Activated CD4-positive, alpha-beta T cell treated with anti-CD3 and anti-CD28 coated beads, Interleukin-2, amount 10 ng/mL, durations not matched to agents 24 days and 14 days (primary cell): ENCODE measurements around the gene DOCK3. TPM values are rescaled to one million over a fixed set of nuclear protein-coding genes. Genes with fewer than 3 reads are reported as not detected.
A peak's percentile ranks its signal among the peaks of the same experiment; 100 is the strongest.
"Not testable (repeated sequence)": the region's sequence is repeated elsewhere in the genome, so short reads cannot be mapped to it uniquely, and the experiment has no call there.

Experiments
- DNase-seq: peaks from one replicate; pipeline ENCODE4 v3.0.0; 2022
- H3K27ac Mint-ChIP-seq: one replicate; pipeline ENCODE4 v1.8.0; 2022; ENCODE audit warnings: mild to moderate bottlenecking, mixed read lengths
- H3K27me3 Mint-ChIP-seq: one replicate; pipeline ENCODE4 v1.8.0; 2022; ENCODE audit warnings: mixed read lengths
- H3K36me3 Mint-ChIP-seq: one replicate; pipeline ENCODE4 v1.8.0; 2022; ENCODE audit warnings: low read depth, mild to moderate bottlenecking, mixed read lengths
- H3K4me1 Mint-ChIP-seq: one replicate; pipeline ENCODE4 v1.8.0; 2021; ENCODE audit warnings: mixed read lengths
- H3K4me3 Mint-ChIP-seq: one replicate; pipeline ENCODE4 v1.8.0; 2022; ENCODE audit warnings: mild to moderate bottlenecking, moderate library complexity, mixed read lengths
- H3K9me3 Mint-ChIP-seq: one replicate; pipeline ENCODE4 v1.8.0; 2021; ENCODE audit warnings: mixed read lengths
- intact Hi-C: fragments of 100-400 bp; cut with micrococcal nuclease; formaldehyde crosslinking; loops from one replicate; pipeline ENCODE4 v1.15.1; 2023
- total RNA-seq: library from RNA; stranded (reverse); gene quantifications from 2 replicates; pipeline ENCODE4 v1.2.3, GENCODE V29; 2022

DOCK3 gene
- total RNA-seq, 1 donor from 2014 or later, result 1.8 TPM

- H3K36me3 Mint-ChIP-seq, H3K4me3 Mint-ChIP-seq, DNase-seq, H3K9me3 Mint-ChIP-seq, H3K27ac Mint-ChIP-seq, H3K4me1 Mint-ChIP-seq, intact Hi-C loops, H3K27me3 Mint-ChIP-seq: not testable (repeated sequence)
Measured at GRCh38 chr3:51092141-51092540, 417.4 kb downstream of the DOCK3 start.

DNA sequence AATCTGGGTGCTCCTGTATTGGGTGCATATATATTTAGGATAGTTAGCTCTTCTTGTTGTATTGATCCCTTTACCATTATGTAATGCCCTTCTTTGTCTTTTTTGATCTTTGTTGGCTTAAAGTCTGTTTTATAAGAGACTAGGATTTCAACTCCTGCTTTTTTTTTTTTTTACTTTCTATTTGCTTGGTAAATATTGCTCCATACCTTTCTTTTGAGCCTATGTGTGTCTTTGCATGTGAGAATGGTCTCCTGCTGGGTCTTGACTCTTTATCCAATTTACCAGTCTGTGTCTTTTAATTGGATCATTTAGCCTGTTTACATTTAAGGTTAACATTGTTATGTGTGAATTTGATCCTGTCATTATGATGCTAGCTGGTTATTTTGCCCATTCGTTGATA lies 420.1 kb downstream of the DOCK3 start:
- H3K9me3 Mint-ChIP-seq, H3K27me3 Mint-ChIP-seq, H3K4me1 Mint-ChIP-seq, intact Hi-C loops, DNase-seq, H3K36me3 Mint-ChIP-seq, H3K27ac Mint-ChIP-seq, H3K4me3 Mint-ChIP-seq: not testable (repeated sequence)

- Mint-ChIP-seq H3K9me3 (no peaks in the 10 kb centered on the region), H3K36me3 (no peaks in the 10 kb centered on the region), H3K4me3 (no peak overlapping the region), H3K27me3 (no peaks in the 10 kb centered on the region), H3K27ac (no peak overlapping the region), H3K4me1 (peaks cover 2% of the 10 kb centered on the region)
- intact Hi-C loops, result no loop called here
- peak; percentile 66 for DNase-seq
Measured at GRCh38 chr3:51099794-51100535, 425.2 kb downstream of the DOCK3 start.

DNA sequence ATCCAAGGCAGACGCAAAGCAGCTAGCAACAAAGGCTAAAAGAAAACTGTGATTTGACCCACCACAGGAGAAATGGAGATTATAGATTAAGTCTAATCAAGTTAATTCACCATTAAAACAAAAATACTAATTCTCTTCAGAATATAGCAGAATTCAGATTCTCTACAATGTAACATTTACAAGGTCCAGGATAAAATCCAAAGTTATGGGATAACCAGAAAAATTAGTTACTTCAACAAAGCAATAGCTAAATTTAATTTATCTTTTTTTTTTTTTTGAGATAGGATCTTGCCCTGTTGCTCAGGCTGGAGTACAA lies 425.8 kb downstream of the DOCK3 start:
- Mint-ChIP-seq H3K27me3 (no peaks in the 10 kb centered on the region), H3K4me1 (peaks cover 2% of the 10 kb centered on the region), H3K9me3 (no peaks in the 10 kb centered on the region), H3K4me3 (no peak overlapping the region), H3K27ac (no peak overlapping the region), H3K36me3 (no peaks in the 10 kb centered on the region)
- intact Hi-C loops, result no loop called here
- DNase-seq, result no peak

GRCh38 chr3:51102396-51102795 lies 427.7 kb downstream of the DOCK3 start:
- H3K4me1 Mint-ChIP-seq, result peaks cover 2% of the 10 kb centered on the region
- no peak overlapping the region for H3K4me3 Mint-ChIP-seq
- no peaks in the 10 kb centered on the region for H3K36me3 Mint-ChIP-seq
- H3K27ac Mint-ChIP-seq, result no peak overlapping the region
- intact Hi-C loops, result no loop called here
- H3K9me3 Mint-ChIP-seq, result peaks cover 10% of the 10 kb centered on the region
- no peak for DNase-seq
- no peaks in the 10 kb centered on the region for H3K27me3 Mint-ChIP-seq

- peaks cover 26% of the 10 kb centered on the region for H3K9me3 Mint-ChIP-seq
- H3K27ac Mint-ChIP-seq, result no peak overlapping the region
- no peak overlapping the region for H3K4me3 Mint-ChIP-seq
- H3K36me3 Mint-ChIP-seq, result no peaks in the 10 kb centered on the region
- H3K4me1 Mint-ChIP-seq, result no peaks in the 10 kb centered on the region
- intact Hi-C loops, result no loop called here
- no peak for DNase-seq
- H3K27me3 Mint-ChIP-seq, result peaks cover 2% of the 10 kb centered on the region
Measured at GRCh38 chr3:51106242-51106876, 431.6 kb downstream of the DOCK3 start.

- Mint-ChIP-seq H3K27me3 (peaks cover 2% of the 10 kb centered on the region), H3K9me3 (peaks cover 34% of the 10 kb centered on the region), H3K36me3 (no peaks in the 10 kb centered on the region), H3K4me1 (no peaks in the 10 kb centered on the region), H3K4me3 (no peak overlapping the region), H3K27ac (no peak overlapping the region)
- no peak for DNase-seq
- intact Hi-C loops, result no loop called here
Measured at GRCh38 chr3:51110586-51110985, 435.9 kb downstream of the DOCK3 start.

- DNase-seq, result no peak
- intact Hi-C loops, result no loop called here
- H3K27me3 Mint-ChIP-seq, result no peaks in the 10 kb centered on the region
- H3K4me1 Mint-ChIP-seq, result no peaks in the 10 kb centered on the region
- no peak overlapping the region for H3K27ac Mint-ChIP-seq
- no peaks in the 10 kb centered on the region for H3K36me3 Mint-ChIP-seq
- H3K9me3 Mint-ChIP-seq, result peaks cover 13% of the 10 kb centered on the region
- no peak overlapping the region for H3K4me3 Mint-ChIP-seq
Measured at GRCh38 chr3:51122944-51123343, 448.2 kb downstream of the DOCK3 start.

DNA sequence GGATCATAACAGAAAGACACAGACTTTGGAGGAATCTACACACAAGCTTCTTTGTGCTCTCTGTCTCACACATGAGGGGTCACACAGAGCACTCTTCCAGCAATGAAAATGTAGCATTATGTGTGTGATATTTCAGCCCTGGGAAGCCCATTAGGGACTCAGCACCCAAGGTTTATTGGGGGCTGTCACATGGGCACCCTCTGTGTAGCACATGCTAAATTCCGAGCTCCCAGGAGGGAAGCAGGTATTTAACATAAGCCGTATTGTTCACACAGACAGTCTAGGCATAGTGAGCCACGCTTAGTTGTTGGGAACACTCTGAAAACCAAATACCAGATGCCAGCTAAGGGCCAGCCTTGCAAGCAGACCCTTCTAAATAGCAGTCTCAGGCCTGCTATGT lies 448.8 kb downstream of the DOCK3 start:
- Mint-ChIP-seq H3K27ac (no peak overlapping the region), H3K4me3 (no peak overlapping the region), H3K4me1 (no peaks in the 10 kb centered on the region), H3K27me3 (no peaks in the 10 kb centered on the region), H3K36me3 (no peaks in the 10 kb centered on the region), H3K9me3 (peaks cover 13% of the 10 kb centered on the region)
- no peak for DNase-seq
- intact Hi-C loops, result no loop called here

- H3K4me1 Mint-ChIP-seq, H3K27me3 Mint-ChIP-seq, intact Hi-C loops, DNase-seq, H3K4me3 Mint-ChIP-seq, H3K27ac Mint-ChIP-seq, H3K36me3 Mint-ChIP-seq: not testable (repeated sequence)
- H3K9me3 Mint-ChIP-seq, result peaks cover 13% of the 10 kb centered on the region
Measured at GRCh38 chr3:51131607-51132006, 456.9 kb downstream of the DOCK3 start.

GRCh38 chr3:51137715-51138114 lies 463.0 kb downstream of the DOCK3 start:
- no peak for DNase-seq
- Mint-ChIP-seq H3K27ac (no peak overlapping the region), H3K27me3 (no peaks in the 10 kb centered on the region), H3K9me3 (peaks cover 3% of the 10 kb centered on the region), H3K4me1 (no peaks in the 10 kb centered on the region), H3K36me3 (no peaks in the 10 kb centered on the region), H3K4me3 (no peak overlapping the region)
- intact Hi-C loops, result no loop called here

GRCh38 chr3:51139616-51140015 lies 464.9 kb downstream of the DOCK3 start:
- Mint-ChIP-seq H3K9me3 (peaks cover 3% of the 10 kb centered on the region), H3K4me3 (no peak overlapping the region), H3K27me3 (no peaks in the 10 kb centered on the region), H3K27ac (no peak overlapping the region), H3K36me3 (no peaks in the 10 kb centered on the region), H3K4me1 (no peaks in the 10 kb centered on the region)
- no peak for DNase-seq
- intact Hi-C loops, result no loop called here

GRCh38 chr3:51141573-51141972 lies 466.8 kb downstream of the DOCK3 start:
- intact Hi-C loops, result no loop called here
- no peaks in the 10 kb centered on the region for H3K4me1 Mint-ChIP-seq
- no peaks in the 10 kb centered on the region for H3K27me3 Mint-ChIP-seq
- DNase-seq, result no peak
- no peaks in the 10 kb centered on the region for H3K9me3 Mint-ChIP-seq
- no peak overlapping the region for H3K27ac Mint-ChIP-seq
- H3K36me3 Mint-ChIP-seq, result no peaks in the 10 kb centered on the region
- H3K4me3 Mint-ChIP-seq, result no peak overlapping the region

- Mint-ChIP-seq H3K36me3 (no peaks in the 10 kb centered on the region), H3K27ac (no peak overlapping the region), H3K4me1 (no peaks in the 10 kb centered on the region), H3K9me3 (peaks cover 11% of the 10 kb centered on the region), H3K27me3 (no peaks in the 10 kb centered on the region), H3K4me3 (no peak overlapping the region)
- no peak for DNase-seq
- intact Hi-C loops, result no loop called here
Measured at GRCh38 chr3:51145811-51146585, 471.3 kb downstream of the DOCK3 start.
